WTC11 (cell line): ENCODE results near the gene ELMO3. TPM values are rescaled to one million over a fixed set of nuclear protein-coding genes. Genes with fewer than 3 reads are reported as not detected.

Experiments used
- ATAC-seq: fragments of 200-7000 bp; cut with Tn5 transposase; 2 replicates; pipeline ENCODE4 v1.10.0; 2021; ENCODE audit warnings: mild to moderate bottlenecking, moderate library complexity
- CTCF ChIA-PET: fragments of 300-600 bp; sonication (Branson Sonifier 250); formaldehyde crosslinking; loops from one replicate; lab custom pipeline; 2021; ENCODE audit warnings: antibody characterized with exemption; lab: Charles Lee
- POLR2A ChIA-PET: fragments of 350-600 bp; sonication (Branson Sonifier 250); formaldehyde crosslinking; loops from one replicate; lab custom pipeline; 2021; ENCODE audit warnings: antibody characterized with exemption; lab: Charles Lee
- DNase-seq: peaks from one replicate; pipeline ENCODE4 v3.0.0; 2021; ENCODE audit warnings: low spot score
- H3K27ac Mint-ChIP-seq: 2 replicates; pipeline ENCODE4 v1.8.0; 2021; ENCODE audit warnings: mixed read lengths
- H3K27me3 Mint-ChIP-seq: 2 replicates; pipeline ENCODE4 v1.8.0; 2021; ENCODE audit warnings: low read depth, mild to moderate bottlenecking, moderate library complexity, mixed read lengths
- H3K36me3 Mint-ChIP-seq: 2 replicates; pipeline ENCODE4 v1.8.0; 2021; ENCODE audit warnings: mixed read lengths
- H3K4me1 Mint-ChIP-seq: 2 replicates; pipeline ENCODE4 v1.8.0; 2022; ENCODE audit warnings: mixed read lengths
- H3K4me3 Mint-ChIP-seq: 2 replicates; pipeline ENCODE4 v1.8.0; 2021; ENCODE audit warnings: mild to moderate bottlenecking, moderate library complexity, mixed read lengths
- H3K9me3 Mint-ChIP-seq: 2 replicates; pipeline ENCODE4 v1.8.0; 2021; ENCODE audit warnings: mixed read lengths
- ATF1 ChIP-seq: sonication (generic); formaldehyde crosslinking; IDR thresholded peaks from 2 replicates; pipeline ENCODE4 v1.8.1; 2023; ENCODE audit warnings: mild to moderate bottlenecking, moderate library complexity, missing genetic modification reagents
- CBFB ChIP-seq: sonication (generic); formaldehyde crosslinking; IDR thresholded peaks from 2 replicates; pipeline ENCODE4 v1.8.1; 2022; ENCODE audit warnings: mild to moderate bottlenecking, low read depth, missing genetic modification reagents
- CREB1 ChIP-seq: sonication (generic); formaldehyde crosslinking; IDR thresholded peaks from 2 replicates; pipeline ENCODE4 v1.8.0; 2023; ENCODE audit warnings: mild to moderate bottlenecking, missing genetic modification reagents
- E2F5 ChIP-seq: sonication (generic); formaldehyde crosslinking; IDR thresholded peaks from 2 replicates; pipeline ENCODE4 v1.8.1; 2022; ENCODE audit warnings: mild to moderate bottlenecking, moderate library complexity, missing genetic modification reagents
- FOXP1 ChIP-seq: sonication (generic); formaldehyde crosslinking; IDR thresholded peaks from 2 replicates; pipeline ENCODE4 v1.8.0; 2022; ENCODE audit warnings: missing genetic modification reagents, mild to moderate bottlenecking, moderate library complexity, borderline replicate concordance
- GTF2I ChIP-seq: fragments of 250-450 bp; sonication (Bioruptor Pico); conservative IDR thresholded peaks from 2 replicates; pipeline ENCODE4 v1.4.0; 2021; ENCODE audit warnings: mild to moderate bottlenecking
- HMGA2 ChIP-seq: fragments of 250-450 bp; sonication (Bioruptor Pico); IDR thresholded peaks from 2 replicates; pipeline ENCODE4 v1.4.0; 2021; ENCODE audit warnings: mild to moderate bottlenecking, moderate library complexity
- JAZF1 ChIP-seq: fragments of 250-450 bp; sonication (Bioruptor Pico); IDR thresholded peaks from 2 replicates; pipeline ENCODE4 v1.9.0; 2021; ENCODE audit warnings: moderate library complexity, mild to moderate bottlenecking, inconsistent platforms
- MXD4 ChIP-seq: fragments of 250-450 bp; sonication (Bioruptor Pico); IDR thresholded peaks from 2 replicates; pipeline ENCODE4 v1.8.0; 2021; ENCODE audit warnings: mild to moderate bottlenecking, moderate library complexity, borderline replicate concordance
- NFE2L1 ChIP-seq: sonication (generic); formaldehyde crosslinking; IDR thresholded peaks from 2 replicates; pipeline ENCODE4 v1.8.1; 2023; ENCODE audit warnings: missing genetic modification reagents
- RORB ChIP-seq: fragments of 250-450 bp; sonication (Bioruptor Pico); IDR thresholded peaks from 2 replicates; pipeline ENCODE4 v1.9.0; 2021; ENCODE audit warnings: mild to moderate bottlenecking
- SMAD3 ChIP-seq: sonication (generic); formaldehyde crosslinking; IDR thresholded peaks from 2 replicates; pipeline ENCODE4 v1.8.0; 2022; ENCODE audit warnings: missing genetic modification reagents, mild to moderate bottlenecking, borderline replicate concordance
- SOX15 ChIP-seq: fragments of 250-450 bp; sonication (Bioruptor Pico); IDR thresholded peaks from 2 replicates; pipeline ENCODE4 v1.9.0; 2021; ENCODE audit warnings: mild to moderate bottlenecking
- TEAD1 ChIP-seq: sonication (generic); formaldehyde crosslinking; IDR thresholded peaks from 2 replicates; pipeline ENCODE4 v1.8.0; 2022; ENCODE audit warnings: mild to moderate bottlenecking, missing genetic modification reagents
- TP53 ChIP-seq: sonication (generic); formaldehyde crosslinking; IDR thresholded peaks from 2 replicates; pipeline ENCODE4 v1.8.1; 2023; ENCODE audit warnings: mild to moderate bottlenecking, missing genetic modification reagents
- ZNF232 ChIP-seq: sonication (generic); formaldehyde crosslinking; IDR thresholded peaks from 2 replicates; pipeline ENCODE4 v1.8.0; 2022; ENCODE audit warnings: mild to moderate bottlenecking, missing genetic modification reagents
- ZNF263 ChIP-seq: sonication (generic); formaldehyde crosslinking; IDR thresholded peaks from 2 replicates; pipeline ENCODE4 v1.8.1; 2022; ENCODE audit warnings: low read depth, mild to moderate bottlenecking, moderate library complexity, missing genetic modification reagents
- ZNF396 ChIP-seq: fragments of 250-450 bp; sonication (Bioruptor Pico); IDR thresholded peaks from 2 replicates; pipeline ENCODE4 v1.8.0; 2021; ENCODE audit warnings: mild to moderate bottlenecking, moderate library complexity, borderline replicate concordance
- ZNF671 ChIP-seq: fragments of 250-450 bp; sonication (Bioruptor Pico); IDR thresholded peaks from 2 replicates; pipeline ENCODE4 v1.8.0; 2021; ENCODE audit warnings: mild to moderate bottlenecking
- total RNA-seq: library from RNA; stranded (reverse); gene quantifications from 3 replicates; pipeline ENCODE4 v1.2.3, GENCODE V29; 2021
- TF ChIP-seq, protein P1 (sequence below): sonication (generic); formaldehyde crosslinking; IDR thresholded peaks from 2 replicates; pipeline ENCODE4 v1.8.1; 2023; ENCODE audit warnings: mild to moderate bottlenecking, missing genetic modification reagents, moderate library complexity

Gene ELMO3
- total RNA-seq, 1 experiment from 2014 or later, result 13.6 TPM

- TF ChIP-seq, protein P1, sequence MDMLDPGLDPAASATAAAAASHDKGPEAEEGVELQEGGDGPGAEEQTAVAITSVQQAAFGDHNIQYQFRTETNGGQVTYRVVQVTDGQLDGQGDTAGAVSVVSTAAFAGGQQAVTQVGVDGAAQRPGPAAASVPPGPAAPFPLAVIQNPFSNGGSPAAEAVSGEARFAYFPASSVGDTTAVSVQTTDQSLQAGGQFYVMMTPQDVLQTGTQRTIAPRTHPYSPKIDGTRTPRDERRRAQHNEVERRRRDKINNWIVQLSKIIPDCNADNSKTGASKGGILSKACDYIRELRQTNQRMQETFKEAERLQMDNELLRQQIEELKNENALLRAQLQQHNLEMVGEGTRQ (CRISPR knock-in tag), result no peak
- no peak for TF ChIP-seq NFE2L1 (CRISPR knock-in tag)
- TF ChIP-seq, all 79 proteins: peak for 2
Observed at GRCh38 chr16:67185651-67186134, 13.2 kb upstream of the ELMO3 start (continued).

- no peak overlapping the region for H3K4me3 Mint-ChIP-seq
- ChIA-PET CTCF (interaction anchor here (1.4 to 4.4 kb wide), 5 partner anchors 12 to 233 kb away, joined by 4 to 88 read pairs (median 49); partner anchors contain the start of genes FBXL8, HSF4, NOL3 and TRADD), POLR2A (interaction anchor here (0.6 to 1.9 kb wide), 2 partner anchors 18 to 258 kb away, joined by 3 to 8 read pairs; no protein-coding TSS in a partner anchor)
- peak; percentile 41 for DNase-seq
- TF ChIP-seq ZNF671 (CRISPR knock-in tag), result no peak
- no peak for TF ChIP-seq ZNF232
- TF ChIP-seq ATF1, result no peak
- TF ChIP-seq GTF2I (CRISPR knock-in tag), result no peak
- TF ChIP-seq E2F5 (CRISPR knock-in tag), result no peak
- TF ChIP-seq ZNF396, result no peak
- TF ChIP-seq TP53, result no peak
- TF ChIP-seq RORB (CRISPR knock-in tag), result no peak
- TF ChIP-seq FOXP1, result no peak
- TF ChIP-seq MXD4, result no peak
- TF ChIP-seq TEAD1 (CRISPR knock-in tag), result no peak
- TF ChIP-seq, protein P1 (CRISPR knock-in tag), result no peak
- no peak for TF ChIP-seq CREB1 (CRISPR knock-in tag)
- no peak for TF ChIP-seq ZNF263 (CRISPR knock-in tag)
- H3K27me3 Mint-ChIP-seq, result peaks cover 29% of the 10 kb centered on the region
- peaks cover 27% of the 10 kb centered on the region for H3K4me1 Mint-ChIP-seq
- no peaks in the 10 kb centered on the region for H3K36me3 Mint-ChIP-seq
- no peaks in the 10 kb centered on the region for H3K9me3 Mint-ChIP-seq
- no peak overlapping the region for H3K27ac Mint-ChIP-seq
- ATAC-seq, result no peak
Observed at GRCh38 chr16:67186550-67186950, 12.4 kb upstream of the ELMO3 start.

DNA sequence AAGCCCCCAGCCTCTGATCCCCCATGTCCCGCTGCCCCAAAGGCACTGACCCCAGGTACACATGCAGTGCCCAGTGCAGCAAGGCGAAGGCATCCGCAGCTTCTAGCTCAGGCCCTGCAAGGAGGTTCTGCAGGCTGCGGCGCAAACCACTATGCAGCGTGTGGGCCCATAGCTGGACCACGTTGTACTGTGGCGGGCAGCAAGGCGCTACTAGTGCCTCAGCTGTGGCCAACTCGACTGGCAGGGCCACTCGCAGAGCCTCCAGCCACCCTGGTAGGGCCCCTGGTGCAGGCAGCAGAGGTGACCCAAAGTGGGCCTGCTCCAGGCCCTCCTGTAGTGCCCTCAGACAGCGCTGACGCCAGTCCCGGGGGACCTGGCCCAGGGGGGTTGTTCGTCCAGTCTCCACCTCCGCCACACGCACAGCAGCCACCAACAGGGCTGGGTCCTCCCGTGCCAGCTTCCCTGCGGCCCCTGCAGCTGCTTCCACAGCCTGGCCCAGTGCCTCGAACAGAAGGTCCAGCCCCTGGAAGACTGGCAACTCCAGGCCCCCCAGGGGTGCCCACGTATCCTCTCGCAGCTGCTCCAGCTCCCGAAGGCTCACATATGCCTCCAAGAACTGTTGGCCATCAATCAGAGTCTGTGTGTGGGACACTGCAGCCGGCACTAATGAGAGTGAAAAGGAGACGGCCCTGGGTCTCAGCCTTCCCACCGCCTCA lies 11.6 kb upstream of the ELMO3 start:
- Mint-ChIP-seq H3K36me3 (no peaks in the 10 kb centered on the region), H3K4me1 (peaks cover 29% of the 10 kb centered on the region), H3K27ac (no peak overlapping the region), H3K27me3 (peaks cover 29% of the 10 kb centered on the region), H3K4me3 (no peak overlapping the region), H3K9me3 (no peaks in the 10 kb centered on the region)
- CTCF ChIA-PET, result interaction anchor here (0.7 to 3.8 kb wide), 4 partner anchors 11 to 169 kb away, joined by 3 to 88 read pairs (median 40); partner anchors contain the start of genes FBXL8, HSF4, NOL3 and TRADD
- no peak for ATAC-seq
- TF ChIP-seq SMAD3, result no peak
- POLR2A ChIA-PET, result interaction anchor here (0.6 kb wide), 1 partner anchor 259 kb away, joined by 3 read pairs; no protein-coding TSS in a partner anchor
- DNase-seq, result no peak

GRCh38 chr16:67188323-67188722 lies 10.6 kb upstream of the ELMO3 start:
- peaks cover 5% of the 10 kb centered on the region; the same call in 1 of the 2 replicates for H3K36me3 Mint-ChIP-seq
- H3K4me3 Mint-ChIP-seq, result no peak overlapping the region
- CTCF ChIA-PET, result no interaction called here
- peaks cover 29% of the 10 kb centered on the region for H3K27me3 Mint-ChIP-seq
- POLR2A ChIA-PET, result no interaction called here
- H3K4me1 Mint-ChIP-seq, result peaks cover 37% of the 10 kb centered on the region
- H3K27ac Mint-ChIP-seq, result no peak overlapping the region
- H3K9me3 Mint-ChIP-seq, result no peaks in the 10 kb centered on the region
- TF ChIP-seq JAZF1 (CRISPR knock-in tag) (no peak), CBFB (CRISPR knock-in tag) (no peak), SOX15 (CRISPR knock-in tag) (no peak), HMGA2 (CRISPR knock-in tag) (no peak)
- DNase-seq, result no peak
- ATAC-seq, result no peak
